Stimulated activated CD8-positive, alpha-beta memory T cell treated with anti-CD3 and anti-CD28 coated beads, Interleukin-4, amount 100 ng/mL, for 24 hours (primary cell): ENCODE data around the gene CALHM2.

ENCODE experiments used
- DNase-seq: peaks from one replicate; pipeline ENCODE4 v3.0.0-alpha.2; 2020; ENCODE audit warnings: low read depth

The CALHM2 gene

GRCh38 chr10:103416436-103417147 is 35.6 kb downstream of the CALHM2 start:
- peak; percentile 20 for DNase-seq

- no peak for DNase-seq
Measured at GRCh38 chr10:103415581-103415980, 36.6 kb downstream of the CALHM2 start.

GRCh38 chr10:103413564-103413963 is 38.6 kb downstream of the CALHM2 start:
- no peak for DNase-seq

GRCh38 chr10:103397191-103397825 is 54.9 kb downstream of the CALHM2 start:
- no peak for DNase-seq

- no peak for DNase-seq
Measured at GRCh38 chr10:103396789-103397087, 55.4 kb downstream of the CALHM2 start.
